SJSA1 (cell line): ENCODE data around the gene MYO7A. TPM values are rescaled to one million over a fixed set of nuclear protein-coding genes. Genes with fewer than 3 reads are reported as not detected.

Source experiments
- DNase-seq, 2 experiments: peaks; one replicate each; pipeline ENCODE4 v3.0.0-alpha.2; 2015 to 2020; ENCODE audit warnings: low spot score in 2 of 2, low read depth in 1 of 2
- H3K27ac ChIP-seq: fragments of 250-450 bp; sonication (Bioruptor Pico); 2 replicates; pipeline ENCODE4 v1.5.1; 2020; ENCODE audit warnings: mild to moderate bottlenecking, moderate library complexity
- H3K27me3 ChIP-seq: fragments of 250-450 bp; sonication (Bioruptor Pico); replicated peaks from 2 replicates; pipeline ENCODE4 v1.5.1; 2020; ENCODE audit warnings: mild to moderate bottlenecking, moderate library complexity
- H3K36me3 ChIP-seq: fragments of 250-450 bp; sonication (Bioruptor Pico); 2 replicates; pipeline ENCODE4 v1.5.1; 2020; ENCODE audit warnings: mild to moderate bottlenecking
- H3K4me1 ChIP-seq: fragments of 250-450 bp; sonication (Bioruptor Pico); replicated peaks from 2 replicates; pipeline ENCODE4 v1.6.1; 2021; ENCODE audit warnings: mild to moderate bottlenecking
- H3K4me3 ChIP-seq: fragments of 250-450 bp; sonication (Bioruptor Pico); 2 replicates; pipeline ENCODE4 v1.5.1; 2020; ENCODE audit warnings: mild to moderate bottlenecking
- H3K9me3 ChIP-seq: fragments of 250-450 bp; sonication (Bioruptor Pico); replicated peaks from 2 replicates; pipeline ENCODE4 v1.5.1; 2020; ENCODE audit warnings: mild to moderate bottlenecking
- total RNA-seq: library from RNA; depleted of rRNA; stranded (reverse); fragments of >200 nt; shearing (Covaris generic); gene quantifications from 2 replicates; pipeline ENCODE4 v1.2.3, GENCODE V29; 2014

Gene MYO7A
- total RNA-seq, 1 experiment from 2014 or later = not detected

DNA sequence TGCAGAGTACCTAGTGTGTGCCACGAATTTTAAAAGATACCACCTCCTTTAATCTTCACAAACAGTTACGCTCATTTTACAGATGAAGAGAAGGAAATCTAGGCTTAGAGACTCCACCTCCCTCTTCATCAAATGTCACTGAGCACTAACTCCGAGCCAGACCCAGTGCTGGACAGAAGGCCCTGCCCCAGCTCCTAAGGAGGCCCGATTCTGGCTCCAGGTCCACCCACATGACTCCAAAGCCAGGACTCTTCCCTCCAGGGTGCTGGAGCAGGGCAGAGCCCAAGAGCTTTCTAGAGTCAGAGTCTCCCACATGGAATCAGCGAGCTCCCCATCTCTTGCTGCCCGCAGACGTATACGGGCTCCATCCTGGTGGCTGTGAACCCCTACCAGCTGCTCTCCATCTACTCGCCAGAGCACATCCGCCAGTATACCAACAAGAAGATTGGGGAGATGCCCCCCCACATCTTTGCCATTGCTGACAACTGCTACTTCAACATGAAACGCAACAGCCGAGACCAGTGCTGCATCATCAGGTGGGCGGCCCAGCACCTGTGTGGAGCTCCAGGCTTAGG, 27.6 kb downstream of the MYO7A start:
- no peak overlapping the region for H3K27ac ChIP-seq
- no peak for DNase-seq
- no peaks in the 10 kb centered on the region for H3K27me3 ChIP-seq
- no peak overlapping the region for H3K4me3 ChIP-seq
- no peaks in the 10 kb centered on the region for H3K9me3 ChIP-seq
- H3K4me1 ChIP-seq = no peaks in the 10 kb centered on the region
- H3K36me3 ChIP-seq = no peaks in the 10 kb centered on the region

DNA sequence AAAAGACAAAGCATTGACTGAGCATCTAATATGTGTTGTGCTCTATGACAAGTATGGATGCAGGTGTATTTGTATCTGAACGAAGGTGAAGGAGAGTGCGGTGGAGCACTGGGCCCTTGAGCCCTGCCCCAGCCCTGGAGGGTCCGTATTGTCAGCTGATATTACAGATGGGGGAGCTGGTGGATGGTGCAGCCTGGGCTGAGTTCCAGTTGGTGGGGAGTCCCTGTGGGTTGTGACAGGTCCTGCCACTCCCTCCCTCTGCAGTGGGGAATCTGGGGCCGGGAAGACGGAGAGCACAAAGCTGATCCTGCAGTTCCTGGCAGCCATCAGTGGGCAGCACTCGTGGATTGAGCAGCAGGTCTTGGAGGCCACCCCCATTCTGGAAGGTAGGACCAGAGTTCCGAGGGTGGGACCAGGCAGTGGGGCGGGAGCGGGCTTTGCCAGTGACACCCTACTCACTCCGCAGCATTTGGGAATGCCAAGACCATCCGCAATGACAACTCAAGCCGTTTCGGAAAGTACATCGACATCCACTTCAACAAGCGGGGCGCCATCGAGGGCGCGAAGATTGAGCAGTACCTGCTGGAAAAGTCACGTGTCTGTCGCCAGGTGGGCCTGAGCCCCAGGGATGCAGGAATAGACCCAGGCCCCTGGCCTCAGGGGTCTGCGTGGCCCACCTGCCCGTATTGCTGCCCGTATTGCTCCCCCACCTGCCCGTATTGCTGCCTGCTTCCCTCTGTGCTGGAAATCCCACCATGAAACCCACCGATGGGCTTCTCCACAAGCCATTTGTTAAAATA, 28.6 kb downstream of the MYO7A start:
- Histone ChIP-seq H3K4me3 (no peak overlapping the region), H3K27me3 (no peaks in the 10 kb centered on the region), H3K27ac (no peak overlapping the region), H3K36me3 (no peaks in the 10 kb centered on the region), H3K9me3 (no peaks in the 10 kb centered on the region), H3K4me1 (no peaks in the 10 kb centered on the region)
- no peak for DNase-seq

DNA sequence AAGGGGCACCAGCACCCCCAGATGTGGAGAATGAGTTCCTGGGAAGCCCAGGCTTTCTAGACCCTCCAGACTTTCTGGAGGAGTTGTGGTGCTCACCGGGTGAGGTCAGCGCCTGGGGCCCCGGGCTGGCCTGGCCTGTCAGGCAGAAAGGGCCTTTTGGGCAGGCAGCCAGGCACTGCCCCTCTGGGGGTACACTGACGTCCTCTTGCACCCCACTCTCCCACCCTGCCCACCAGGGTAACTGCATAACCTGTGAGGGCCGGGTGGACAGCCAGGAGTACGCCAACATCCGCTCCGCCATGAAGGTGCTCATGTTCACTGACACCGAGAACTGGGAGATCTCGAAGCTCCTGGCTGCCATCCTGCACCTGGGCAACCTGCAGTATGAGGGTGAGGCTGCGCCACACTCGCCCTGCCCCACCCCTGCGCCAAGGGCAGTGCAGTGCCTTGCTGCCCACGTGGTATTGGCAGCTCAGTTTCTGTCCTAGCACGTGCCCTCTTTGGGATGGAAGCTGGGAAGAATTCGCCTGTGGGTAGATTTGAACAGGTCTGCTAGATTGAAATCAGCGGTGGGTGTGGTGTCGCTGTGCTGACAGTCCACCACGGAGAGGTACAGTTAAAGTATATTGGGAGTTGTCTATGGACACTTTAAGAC, 30.1 kb downstream of the MYO7A start:
- no peaks in the 10 kb centered on the region for H3K36me3 ChIP-seq
- H3K27me3 ChIP-seq = no peaks in the 10 kb centered on the region
- no peak overlapping the region for H3K27ac ChIP-seq
- no peak for DNase-seq
- H3K4me3 ChIP-seq = no peak overlapping the region
- H3K9me3 ChIP-seq = no peaks in the 10 kb centered on the region
- no peaks in the 10 kb centered on the region for H3K4me1 ChIP-seq

DNA sequence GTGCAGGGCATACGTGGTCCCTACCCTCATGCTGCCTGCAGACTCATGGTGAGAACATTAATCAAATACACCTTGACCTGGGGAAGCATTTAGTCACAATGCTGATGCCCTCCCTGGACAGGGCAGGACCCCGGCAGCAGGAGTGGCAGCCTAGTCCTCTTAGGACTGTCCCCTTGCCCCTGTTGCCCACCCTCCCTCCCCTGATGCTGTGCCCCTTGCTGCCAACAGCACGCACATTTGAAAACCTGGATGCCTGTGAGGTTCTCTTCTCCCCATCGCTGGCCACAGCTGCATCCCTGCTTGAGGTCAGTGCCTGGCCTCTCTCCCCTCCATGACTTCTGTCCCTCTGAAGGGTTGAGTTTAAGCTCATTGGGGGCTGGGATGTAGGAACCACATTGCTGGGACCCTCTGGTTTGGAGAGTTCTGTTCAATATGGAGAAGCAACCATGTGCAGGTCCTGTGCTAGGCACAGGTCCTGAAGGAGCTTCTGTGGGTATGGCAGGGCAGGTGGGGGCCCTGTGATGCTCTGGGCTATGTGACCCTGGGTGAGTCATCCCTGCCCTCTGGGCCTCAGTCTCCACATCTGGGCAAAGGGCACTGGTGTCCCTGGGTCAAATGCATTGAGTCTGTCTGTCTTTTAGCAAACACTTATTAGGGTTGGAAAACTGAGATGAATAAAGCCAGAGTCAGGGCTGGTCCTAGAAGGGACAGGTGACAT, 31.3 kb downstream of the MYO7A start:
- Histone ChIP-seq H3K4me3 (no peak overlapping the region), H3K9me3 (no peaks in the 10 kb centered on the region), H3K27ac (no peak overlapping the region), H3K4me1 (no peaks in the 10 kb centered on the region), H3K27me3 (no peaks in the 10 kb centered on the region), H3K36me3 (no peaks in the 10 kb centered on the region)
- DNase-seq = no peak

DNA sequence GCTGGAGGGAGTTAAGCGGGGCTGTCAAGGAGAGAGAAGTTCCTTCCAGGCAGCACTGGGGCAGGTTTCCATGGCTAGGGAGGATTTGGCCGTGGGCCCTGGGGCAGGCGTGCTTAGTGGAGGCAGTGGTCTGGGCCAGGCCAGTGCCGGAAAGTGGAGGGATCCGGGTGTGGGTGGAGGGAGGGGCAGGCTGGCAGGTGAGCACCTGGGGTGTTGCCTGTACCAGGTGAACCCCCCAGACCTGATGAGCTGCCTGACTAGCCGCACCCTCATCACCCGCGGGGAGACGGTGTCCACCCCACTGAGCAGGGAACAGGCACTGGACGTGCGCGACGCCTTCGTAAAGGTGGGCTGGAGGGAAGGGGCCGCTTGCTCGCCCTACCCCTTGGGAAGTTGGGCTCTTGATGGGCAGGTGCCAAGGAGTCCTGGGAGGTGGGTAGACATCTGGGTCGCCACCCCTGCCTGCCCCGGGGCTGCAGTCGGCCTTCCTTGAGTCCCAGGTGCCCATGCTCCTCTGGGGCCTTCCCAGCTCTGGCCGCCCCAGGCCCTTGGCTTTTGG, 32.0 kb downstream of the MYO7A start:
- no peak overlapping the region for H3K4me3 ChIP-seq
- no peaks in the 10 kb centered on the region for H3K36me3 ChIP-seq
- H3K4me1 ChIP-seq = no peaks in the 10 kb centered on the region
- no peaks in the 10 kb centered on the region for H3K27me3 ChIP-seq
- no peak overlapping the region for H3K27ac ChIP-seq
- DNase-seq = no peak
- no peaks in the 10 kb centered on the region for H3K9me3 ChIP-seq

DNA sequence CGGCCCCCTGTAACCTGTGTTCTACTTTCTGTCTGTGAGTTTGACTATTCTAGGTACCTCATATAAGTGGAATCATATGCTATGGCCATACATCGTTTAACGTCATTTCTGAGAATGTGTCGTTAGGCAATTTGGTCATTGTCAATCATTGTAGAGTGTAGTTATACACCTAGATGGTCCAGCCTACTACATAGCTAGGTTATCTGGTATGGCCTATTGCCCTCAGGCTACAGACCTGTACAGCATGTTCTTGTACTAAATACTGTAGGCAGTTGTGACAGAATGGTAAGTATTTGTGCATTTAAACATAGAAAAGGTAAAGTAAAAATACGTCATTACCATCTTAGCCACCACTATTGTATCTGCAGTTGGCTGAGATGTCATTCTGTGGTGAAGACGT, 35.2 kb downstream of the MYO7A start:
- Histone ChIP-seq H3K4me3 (no peak overlapping the region), H3K27ac (no peak overlapping the region), H3K4me1 (no peaks in the 10 kb centered on the region), H3K27me3 (no peaks in the 10 kb centered on the region), H3K9me3 (no peaks in the 10 kb centered on the region), H3K36me3 (no peaks in the 10 kb centered on the region)
- no peak for DNase-seq

DNA sequence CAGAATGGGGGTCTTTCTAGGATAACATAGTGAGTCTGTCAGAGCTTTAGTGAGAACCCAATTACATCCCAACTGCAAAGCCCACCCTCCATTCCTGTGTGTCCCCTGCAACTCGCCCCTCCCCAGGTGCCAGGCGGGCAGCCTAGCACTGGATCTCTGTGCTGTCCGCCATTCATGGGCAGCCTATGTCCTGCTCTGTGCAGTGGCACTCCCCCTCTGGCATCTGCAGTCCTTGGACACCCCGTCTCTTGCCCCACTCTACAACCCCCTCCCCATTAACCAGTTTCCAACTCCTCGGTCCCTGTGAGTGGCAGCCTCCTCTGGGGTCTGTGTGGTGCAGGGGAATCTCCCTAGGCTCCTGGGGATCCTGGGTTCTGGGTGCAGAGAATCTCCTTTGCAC, 37.0 kb downstream of the MYO7A start:
- H3K27ac ChIP-seq = no peak overlapping the region
- H3K4me1 ChIP-seq = no peaks in the 10 kb centered on the region
- no peaks in the 10 kb centered on the region for H3K36me3 ChIP-seq
- H3K27me3 ChIP-seq = no peaks in the 10 kb centered on the region
- no peak for DNase-seq
- H3K4me3 ChIP-seq = no peak overlapping the region
- no peaks in the 10 kb centered on the region for H3K9me3 ChIP-seq

DNA sequence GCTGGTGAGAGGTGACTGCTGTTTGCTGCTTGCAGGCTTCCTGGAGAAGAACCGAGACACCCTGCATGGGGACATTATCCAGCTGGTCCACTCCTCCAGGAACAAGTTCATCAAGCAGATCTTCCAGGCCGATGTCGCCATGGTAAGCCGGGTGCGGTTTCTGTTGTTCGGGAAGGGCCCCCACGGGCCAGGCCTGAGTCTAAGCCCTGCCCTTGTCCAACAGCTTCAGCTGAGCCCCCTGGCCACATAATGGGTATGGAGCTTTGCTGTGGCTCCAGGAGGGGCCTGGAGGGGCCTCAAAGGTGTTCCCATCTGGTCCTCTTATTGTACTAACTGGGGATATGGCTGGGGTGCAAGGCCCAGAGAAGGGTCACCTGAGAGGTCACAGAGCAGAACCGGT, 38.0 kb downstream of the MYO7A start:
- H3K4me3 ChIP-seq = no peak overlapping the region
- DNase-seq = no peak
- no peaks in the 10 kb centered on the region for H3K4me1 ChIP-seq
- no peak overlapping the region for H3K27ac ChIP-seq
- H3K27me3 ChIP-seq = no peaks in the 10 kb centered on the region
- H3K9me3 ChIP-seq = no peaks in the 10 kb centered on the region
- no peaks in the 10 kb centered on the region for H3K36me3 ChIP-seq

DNA sequence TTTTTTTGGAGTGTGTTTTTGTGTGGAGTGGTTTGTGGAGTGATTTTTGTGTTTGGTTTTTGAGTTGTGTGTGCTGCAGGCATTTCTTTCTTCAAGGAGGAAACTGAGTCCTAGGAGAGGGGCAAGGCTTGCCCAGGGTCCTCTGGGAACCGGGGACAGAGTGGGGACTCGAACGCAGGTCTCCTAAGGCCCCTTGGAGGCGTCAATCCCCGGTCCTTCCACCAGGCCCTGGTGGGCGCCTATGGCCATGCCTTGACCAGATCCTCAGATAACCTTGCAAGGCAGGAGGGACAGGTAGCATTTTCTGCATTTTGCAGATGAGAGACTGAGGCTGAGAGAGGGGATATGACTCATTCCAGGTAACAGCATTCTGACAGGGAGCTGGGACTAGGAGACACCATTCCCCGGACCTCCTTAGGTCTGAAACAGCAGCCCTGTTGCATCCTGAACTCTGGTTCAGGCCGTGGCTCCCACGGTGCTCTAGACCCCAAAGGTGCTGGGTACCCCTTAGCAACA, 39.1 kb downstream of the MYO7A start:
- no peak overlapping the region for H3K4me3 ChIP-seq
- DNase-seq = no peak
- H3K36me3 ChIP-seq = no peaks in the 10 kb centered on the region
- H3K9me3 ChIP-seq = no peaks in the 10 kb centered on the region
- H3K27me3 ChIP-seq = no peaks in the 10 kb centered on the region
- no peak overlapping the region for H3K27ac ChIP-seq
- H3K4me1 ChIP-seq = no peaks in the 10 kb centered on the region

DNA sequence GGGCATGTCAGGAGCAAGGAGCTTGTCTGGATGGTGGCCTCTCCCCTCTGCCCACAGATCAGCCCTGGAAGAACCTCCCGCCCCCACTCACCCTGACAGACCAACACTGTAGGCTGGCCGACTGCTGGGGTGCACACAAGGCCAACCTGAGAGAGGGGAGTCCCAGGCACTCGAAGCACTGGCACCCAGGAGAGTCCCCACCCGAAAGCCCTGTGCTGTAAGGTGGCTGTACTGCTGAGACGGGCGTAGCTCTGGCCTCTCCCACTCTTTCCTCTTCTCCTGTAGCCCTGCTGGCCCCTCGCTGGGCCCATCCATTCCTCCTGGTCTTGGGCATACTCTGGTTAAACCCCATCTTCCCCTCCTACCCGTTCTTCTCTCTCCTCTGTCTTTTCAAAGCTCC, 39.7 kb downstream of the MYO7A start:
- H3K9me3 ChIP-seq = no peaks in the 10 kb centered on the region
- no peak overlapping the region for H3K27ac ChIP-seq
- no peak overlapping the region for H3K4me3 ChIP-seq
- H3K4me1 ChIP-seq = no peaks in the 10 kb centered on the region
- H3K27me3 ChIP-seq = no peaks in the 10 kb centered on the region
- no peaks in the 10 kb centered on the region for H3K36me3 ChIP-seq
- DNase-seq = no peak

DNA sequence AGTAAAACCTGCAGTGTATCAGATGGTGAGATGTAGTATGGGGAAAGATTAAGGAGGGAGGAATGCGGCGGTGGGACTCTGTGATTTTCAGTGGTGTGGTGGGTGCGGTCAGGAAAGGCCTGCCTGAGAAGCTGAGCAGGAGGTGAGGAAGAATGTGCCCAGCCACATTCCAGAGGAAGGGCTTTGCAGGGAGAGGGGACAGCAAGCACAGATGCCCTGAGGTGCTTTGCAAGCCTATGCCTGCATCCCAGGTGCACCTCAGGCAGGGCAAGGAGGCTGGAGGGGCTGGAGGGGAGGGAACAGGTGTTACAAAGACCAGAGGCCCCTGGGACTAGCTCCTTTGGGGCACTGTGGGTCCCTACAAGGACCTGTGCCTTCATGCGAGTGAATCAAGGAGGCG, 42.1 kb downstream of the MYO7A start:
- DNase-seq = no peak

DNA sequence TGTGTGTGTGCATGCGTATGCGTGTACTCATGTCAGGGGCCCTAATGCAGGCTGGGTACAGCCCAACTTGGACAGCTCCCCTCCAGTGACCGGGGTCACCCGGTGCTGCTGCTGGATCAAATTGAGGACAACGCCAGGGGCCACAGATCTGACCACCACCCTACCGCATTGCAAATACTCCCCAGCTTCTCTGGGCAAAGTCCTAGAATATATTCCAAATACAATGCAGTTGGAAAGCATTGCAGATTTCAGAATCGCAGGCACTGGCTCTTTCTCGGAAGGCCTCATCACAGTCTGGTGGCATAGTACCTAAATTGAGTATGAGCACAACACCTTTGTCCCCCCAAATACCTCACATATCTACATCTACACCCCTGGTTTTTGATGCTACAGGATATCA, 43.2 kb downstream of the MYO7A start:
- no peaks in the 10 kb centered on the region for H3K27me3 ChIP-seq
- H3K4me3 ChIP-seq = no peak overlapping the region
- DNase-seq = no peak
- H3K4me1 ChIP-seq = no peaks in the 10 kb centered on the region
- H3K36me3 ChIP-seq = no peaks in the 10 kb centered on the region
- no peak overlapping the region for H3K27ac ChIP-seq
- H3K9me3 ChIP-seq = no peaks in the 10 kb centered on the region

More for the DNA sequence above, 42.1 kb downstream of the MYO7A start:
- Histone ChIP-seq H3K27ac (no peak overlapping the region), H3K9me3 (no peaks in the 10 kb centered on the region), H3K4me3 (no peak overlapping the region), H3K4me1 (no peaks in the 10 kb centered on the region), H3K36me3 (no peaks in the 10 kb centered on the region), H3K27me3 (no peaks in the 10 kb centered on the region)

DNA sequence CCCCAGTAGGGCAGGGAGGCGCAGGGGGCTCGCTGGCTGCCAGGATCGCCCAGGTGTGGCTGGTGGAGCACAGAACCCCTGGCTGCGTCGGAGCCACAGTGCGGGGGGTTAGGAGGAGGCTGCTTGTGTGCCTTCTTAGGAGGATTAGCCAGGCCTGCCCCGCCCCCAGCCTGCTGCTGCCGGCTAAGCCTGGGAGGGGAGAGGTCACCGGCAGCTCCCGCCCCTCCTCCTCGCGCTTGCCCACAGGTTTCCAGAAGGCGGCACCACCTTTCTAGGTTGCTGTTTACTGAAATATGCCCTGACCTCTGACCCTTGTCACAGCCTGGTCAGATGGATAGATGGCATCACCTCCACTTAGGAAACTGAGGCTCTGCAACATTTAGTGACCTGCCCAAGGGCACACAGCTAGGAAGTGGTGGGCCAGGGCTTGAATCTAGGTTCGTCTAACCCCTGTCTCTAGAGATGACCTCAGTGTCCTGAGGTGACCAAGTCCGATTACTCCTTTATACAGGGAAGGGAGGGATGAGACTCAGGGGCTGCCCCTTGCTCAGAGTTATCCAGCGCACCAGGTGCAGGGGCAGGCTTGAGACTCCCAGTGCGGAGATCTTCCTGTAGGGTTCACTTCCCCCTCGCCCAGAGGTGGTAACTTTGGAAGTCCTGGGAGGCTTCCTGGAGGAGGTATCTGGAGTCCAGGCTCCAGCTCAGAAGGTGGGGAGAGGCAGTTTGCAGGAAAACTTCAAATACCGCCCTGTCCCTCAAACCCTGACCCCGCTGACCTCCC, 44.0 kb downstream of the MYO7A start:
- Histone ChIP-seq H3K4me1 (no peaks in the 10 kb centered on the region), H3K27me3 (no peaks in the 10 kb centered on the region)
- no peak for DNase-seq

More for the DNA sequence above, 44.0 kb downstream of the MYO7A start:
- no peak overlapping the region for H3K27ac ChIP-seq
- H3K9me3 ChIP-seq = no peaks in the 10 kb centered on the region
- no peak overlapping the region for H3K4me3 ChIP-seq
- no peaks in the 10 kb centered on the region for H3K36me3 ChIP-seq
